Measurements from ENCODE around the gene COL23A1. TPM values are rescaled to one million over a fixed set of nuclear protein-coding genes. Genes with fewer than 3 reads are reported as not detected.

Gene COL23A1
- total RNA-seq, 1 donor from 2014 or later, result 4.3 TPM

DNA sequence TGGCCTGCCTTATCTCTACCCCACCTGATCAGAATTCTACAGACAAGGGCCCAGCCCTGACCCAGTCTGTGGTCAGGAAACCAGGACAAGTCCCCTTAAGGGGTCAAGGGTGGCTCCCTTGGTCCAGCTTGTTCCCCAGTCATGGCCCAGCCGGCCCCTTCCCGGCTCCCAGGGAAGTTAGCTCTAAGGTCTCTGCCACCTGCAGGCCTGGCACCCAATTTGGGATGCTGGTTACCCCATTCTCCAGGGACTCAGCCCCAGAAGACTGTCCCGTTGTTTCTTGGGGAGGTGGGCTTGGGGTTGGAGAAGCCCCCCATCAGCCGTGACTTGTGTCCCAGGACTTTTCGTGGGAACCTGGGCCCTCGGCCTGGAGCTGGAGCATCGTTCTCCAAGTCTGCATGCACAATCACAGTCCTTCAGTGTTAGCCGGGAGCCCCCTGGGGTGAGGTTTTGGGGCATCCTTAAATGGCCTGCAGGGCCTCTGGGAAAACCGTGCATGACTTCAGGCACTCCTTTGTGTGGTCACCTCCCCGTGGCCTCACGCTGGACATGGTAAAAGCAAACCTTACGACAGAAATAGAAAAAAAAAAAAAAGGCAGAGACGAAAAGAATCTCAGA is 206.8 kb downstream of the COL23A1 start:
- H3K27me3 ChIP-seq, result no peaks in the 10 kb centered on the region
- no peaks in the 10 kb centered on the region for H3K36me3 ChIP-seq
- no peaks in the 10 kb centered on the region for H3K9me3 ChIP-seq
- H3K4me1 ChIP-seq, result no peaks in the 10 kb centered on the region
- DNase-seq (ENCODE audit: low spot score in 2 of 2), result no peak
- TF ChIP-seq, protein P1, sequence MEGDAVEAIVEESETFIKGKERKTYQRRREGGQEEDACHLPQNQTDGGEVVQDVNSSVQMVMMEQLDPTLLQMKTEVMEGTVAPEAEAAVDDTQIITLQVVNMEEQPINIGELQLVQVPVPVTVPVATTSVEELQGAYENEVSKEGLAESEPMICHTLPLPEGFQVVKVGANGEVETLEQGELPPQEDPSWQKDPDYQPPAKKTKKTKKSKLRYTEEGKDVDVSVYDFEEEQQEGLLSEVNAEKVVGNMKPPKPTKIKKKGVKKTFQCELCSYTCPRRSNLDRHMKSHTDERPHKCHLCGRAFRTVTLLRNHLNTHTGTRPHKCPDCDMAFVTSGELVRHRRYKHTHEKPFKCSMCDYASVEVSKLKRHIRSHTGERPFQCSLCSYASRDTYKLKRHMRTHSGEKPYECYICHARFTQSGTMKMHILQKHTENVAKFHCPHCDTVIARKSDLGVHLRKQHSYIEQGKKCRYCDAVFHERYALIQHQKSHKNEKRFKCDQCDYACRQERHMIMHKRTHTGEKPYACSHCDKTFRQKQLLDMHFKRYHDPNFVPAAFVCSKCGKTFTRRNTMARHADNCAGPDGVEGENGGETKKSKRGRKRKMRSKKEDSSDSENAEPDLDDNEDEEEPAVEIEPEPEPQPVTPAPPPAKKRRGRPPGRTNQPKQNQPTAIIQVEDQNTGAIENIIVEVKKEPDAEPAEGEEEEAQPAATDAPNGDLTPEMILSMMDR (IDR thresholded peaks at IDR 0.05), result no peak
- no peak overlapping the region for H3K4me3 ChIP-seq
- intact Hi-C loops (cut with DNase I), result no loop called here
- H3K27ac ChIP-seq, result no peak overlapping the region

DNA sequence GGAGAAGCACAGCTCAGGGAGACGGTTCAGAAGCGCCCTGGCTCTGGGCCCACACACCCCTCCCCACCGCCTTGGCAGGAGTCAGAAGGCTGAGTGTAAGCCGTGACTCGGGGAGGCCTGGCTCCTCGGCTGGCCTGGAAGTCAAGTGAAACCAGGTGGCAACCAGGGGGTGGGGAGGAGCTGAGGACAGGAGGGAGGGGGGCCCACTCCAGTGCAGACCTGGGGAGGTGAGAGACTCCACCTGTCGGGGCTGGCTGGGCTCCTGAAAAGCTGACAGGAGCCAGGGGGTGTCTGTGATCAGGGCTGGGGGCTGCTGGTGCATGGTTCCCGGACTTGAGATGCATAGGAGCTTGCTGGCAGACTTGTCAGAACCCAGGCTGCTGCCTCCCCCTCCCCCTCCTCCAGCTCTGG is 207.4 kb downstream of the COL23A1 start:
- Histone ChIP-seq H3K4me3 (no peak overlapping the region), H3K27me3 (no peaks in the 10 kb centered on the region), H3K4me1 (no peaks in the 10 kb centered on the region), H3K27ac (no peak overlapping the region), H3K9me3 (no peaks in the 10 kb centered on the region), H3K36me3 (no peaks in the 10 kb centered on the region)
- no peak for DNase-seq (ENCODE audit: low spot score in 2 of 2)
- intact Hi-C loops (cut with DNase I), result no loop called here
- TF ChIP-seq, protein P1 (IDR thresholded peaks at IDR 0.05), result no peak

DNA sequence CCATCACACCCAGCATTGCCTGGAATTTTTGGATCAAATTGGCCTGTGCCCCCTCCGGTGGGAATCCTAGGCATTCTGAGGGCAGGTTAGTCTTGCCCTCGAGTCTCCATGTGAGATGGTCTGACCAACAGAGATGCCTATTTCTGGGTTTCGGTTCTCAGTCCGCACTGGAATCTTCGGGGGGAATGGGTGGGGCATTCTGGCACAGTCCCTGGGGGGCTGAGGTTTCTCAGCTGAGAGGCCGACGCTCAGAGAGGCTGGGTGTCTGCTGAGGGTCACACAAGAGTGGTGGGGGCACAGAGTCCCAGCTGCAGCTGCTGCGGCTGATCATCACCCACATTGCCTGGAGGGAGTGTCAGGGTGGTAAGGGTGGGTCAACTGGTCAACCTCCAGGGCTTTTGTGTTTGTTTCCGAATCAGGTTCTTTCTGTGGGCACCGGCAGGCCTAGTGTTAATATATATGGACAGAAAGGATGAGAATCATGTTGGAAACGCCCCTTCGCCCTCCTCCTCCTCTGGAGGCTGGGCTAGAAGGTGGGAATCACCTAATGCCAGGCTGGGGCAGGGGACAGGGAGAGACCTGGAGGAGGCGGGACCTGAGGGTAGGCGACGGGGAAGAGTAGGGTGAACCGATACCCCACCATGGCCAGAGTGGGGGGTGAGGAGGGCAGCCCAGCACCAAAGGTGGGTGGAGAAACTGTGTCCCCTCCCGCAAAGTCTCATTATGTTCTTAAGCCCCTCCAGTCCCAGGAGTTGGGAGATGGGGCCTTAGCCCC is 208.1 kb downstream of the COL23A1 start:
- Histone ChIP-seq H3K27ac (no peak overlapping the region), H3K36me3 (no peaks in the 10 kb centered on the region), H3K27me3 (no peaks in the 10 kb centered on the region), H3K4me1 (no peaks in the 10 kb centered on the region), H3K9me3 (no peaks in the 10 kb centered on the region), H3K4me3 (no peak overlapping the region)
- intact Hi-C loops (cut with DNase I), result no loop called here
- no peak for DNase-seq (ENCODE audit: low spot score in 2 of 2)
- TF ChIP-seq, protein P1 (IDR thresholded peaks at IDR 0.05), result no peak

DNA sequence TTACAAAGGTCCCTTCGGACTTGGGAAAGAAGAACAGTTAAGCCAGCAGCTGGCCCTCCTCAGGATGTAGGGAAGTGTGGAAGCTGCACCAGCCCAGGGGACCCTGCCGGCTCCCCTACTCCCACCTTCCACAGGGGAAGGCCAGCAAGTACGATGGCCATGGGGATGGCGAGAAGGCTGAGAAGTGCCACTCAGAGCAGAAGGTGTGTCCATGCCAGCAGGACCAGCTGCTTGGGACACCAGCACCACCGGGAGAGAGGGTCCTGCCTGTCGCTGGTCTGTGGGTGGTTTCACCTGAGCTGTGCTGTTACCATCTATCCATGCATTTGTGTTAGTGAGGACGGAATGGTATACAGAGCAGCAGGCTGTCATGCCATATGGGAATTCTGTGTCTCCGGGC is 209.0 kb downstream of the COL23A1 start:
- TF ChIP-seq, protein P1 (IDR thresholded peaks at IDR 0.05), result no peak
- Histone ChIP-seq H3K4me1 (no peaks in the 10 kb centered on the region), H3K9me3 (no peaks in the 10 kb centered on the region), H3K27me3 (no peaks in the 10 kb centered on the region), H3K27ac (no peak overlapping the region), H3K4me3 (no peak overlapping the region), H3K36me3 (no peaks in the 10 kb centered on the region)
- no peak for DNase-seq (ENCODE audit: low spot score in 2 of 2)
- intact Hi-C loops (cut with DNase I), result no loop called here

DNA sequence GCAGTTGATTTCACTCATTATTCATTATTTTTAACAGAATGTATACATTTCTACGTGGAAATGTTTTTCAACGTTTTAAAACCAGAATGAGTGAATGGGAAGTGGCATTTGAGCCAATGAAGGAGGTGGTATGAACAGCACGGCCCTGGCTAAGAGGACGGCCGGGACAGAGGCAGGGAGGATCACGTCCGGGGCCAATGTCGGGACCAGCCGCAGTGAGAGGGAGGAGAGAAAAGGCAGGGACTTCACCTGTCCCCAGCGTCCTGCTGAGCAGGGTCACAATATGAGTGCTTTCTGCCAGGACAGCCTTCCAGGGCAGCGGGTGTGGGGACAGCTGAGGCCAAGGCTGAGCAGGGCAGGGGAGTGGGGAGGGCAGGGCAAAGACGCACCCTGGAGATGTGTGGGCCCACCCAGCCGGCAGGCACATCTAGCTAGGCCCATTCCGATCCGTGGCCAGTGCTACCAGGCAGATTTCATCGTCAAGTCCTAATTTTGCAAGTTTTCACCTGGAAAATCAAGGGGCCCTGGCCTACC is 209.6 kb downstream of the COL23A1 start:
- intact Hi-C loops (cut with DNase I), result no loop called here
- DNase-seq (ENCODE audit: low spot score in 2 of 2), result no peak

More for the DNA sequence above, 209.6 kb downstream of the COL23A1 start:
- TF ChIP-seq, protein P1 (IDR thresholded peaks at IDR 0.05), result no peak
- Histone ChIP-seq H3K4me1 (no peaks in the 10 kb centered on the region), H3K27ac (no peak overlapping the region), H3K27me3 (no peaks in the 10 kb centered on the region), H3K9me3 (no peaks in the 10 kb centered on the region), H3K4me3 (no peak overlapping the region), H3K36me3 (no peaks in the 10 kb centered on the region)

Measured in ascending aorta (tissue), 2 donors.